ENCODE results near the gene NAP1L1. TPM values are rescaled to one million over a fixed set of nuclear protein-coding genes. Genes with fewer than 3 reads are reported as not detected.

Gene NAP1L1
- total RNA-seq, 2 experiments from 2014 or later = 348 to 904 TPM

GRCh38 chr12:76035045-76035444 lies 49.4 kb downstream of the NAP1L1 start:
- Histone ChIP-seq H3K27ac (ENCODE audit: low read depth, low read length, poor library complexity, severe bottlenecking) (no peak overlapping the region), H3K4me3 (ENCODE audit: low read depth, low read length, poor library complexity, severe bottlenecking) (no peak overlapping the region), H3K79me2 (ENCODE audit: insufficient read depth, low read depth, low read length) (no peaks in the 10 kb centered on the region), H3K36me3 (ENCODE audit: insufficient read depth, low read length) (no peaks in the 10 kb centered on the region), H3K9me3 (ENCODE audit: low read length) (no peaks in the 10 kb centered on the region), H3K4me2 (ENCODE audit: low read length) (no peak overlapping the region), H4K20me1 (ENCODE audit: insufficient read depth, low read length) (peaks cover 9% of the 10 kb centered on the region; the same call in 1 of the 2 replicates), H2AFZ (ENCODE audit: low read length) (no peak overlapping the region), H3K4me1 (ENCODE audit: insufficient read depth, low read length, poor library complexity, severe bottlenecking) (peaks cover 16% of the 10 kb centered on the region), H3K9me2 (ENCODE audit: insufficient read depth, low read length) (no peaks in the 10 kb centered on the region)
- TF ChIP-seq CTCF (conservative IDR thresholded peaks at IDR 0.05; ENCODE audit: low read length) (no peak), EZH2phosphoT487 (IDR thresholded peaks at IDR 0.05; ENCODE audit: borderline replicate concordance, low read depth, low read length) (no peak)
- CTCF ChIA-PET (ENCODE audit: unreplicated experiment) = no interaction called here
- intact Hi-C loops (cut with micrococcal nuclease; ENCODE audit: unreplicated experiment) = no loop called here
- BruUV-seq (replicated peaks) = no TSS peak
- POLR2A ChIA-PET = interaction anchor here (1.2 kb wide), 2 partner anchors 8 to 259 kb away, joined by 3 read pairs; no protein-coding TSS in a partner anchor
- DNase-seq (ENCODE audit: low spot score) = no peak

- no peak for TF ChIP-seq CTCF (conservative IDR thresholded peaks at IDR 0.05; ENCODE audit: low read length)
- TF ChIP-seq EZH2phosphoT487 (IDR thresholded peaks at IDR 0.05; ENCODE audit: borderline replicate concordance, low read depth, low read length) = no peak
- peaks cover 7% of the 10 kb centered on the region; the same call in 1 of the 2 replicates for H4K20me1 ChIP-seq (ENCODE audit: insufficient read depth, low read length)
- DNase-seq (ENCODE audit: low spot score) = no peak
- H3K79me2 ChIP-seq (ENCODE audit: insufficient read depth, low read depth, low read length) = no peaks in the 10 kb centered on the region
- H3K9me2 ChIP-seq (ENCODE audit: insufficient read depth, low read length) = no peaks in the 10 kb centered on the region
- intact Hi-C loops (cut with micrococcal nuclease; ENCODE audit: unreplicated experiment) = loop anchor here (5.0 kb wide), 2 partner anchors 521 to 546 kb away; partner anchors contain the start of gene KRR1
- peaks cover 28% of the 10 kb centered on the region for H3K4me1 ChIP-seq (ENCODE audit: insufficient read depth, low read length, poor library complexity, severe bottlenecking)
- H3K9me3 ChIP-seq (ENCODE audit: low read length) = no peaks in the 10 kb centered on the region
- H3K36me3 ChIP-seq (ENCODE audit: insufficient read depth, low read length) = no peaks in the 10 kb centered on the region
- no peak overlapping the region for H3K27ac ChIP-seq (ENCODE audit: low read depth, low read length, poor library complexity, severe bottlenecking)
- ChIA-PET CTCF (ENCODE audit: unreplicated experiment) (no interaction called here), POLR2A (interaction anchor here (0.6 to 1.2 kb wide), 6 partner anchors 12 to 257 kb away, joined by 3 to 4 read pairs (median 3); no protein-coding TSS in a partner anchor)
- no TSS peak for BruUV-seq (replicated peaks)
- no peak overlapping the region for H2AFZ ChIP-seq (ENCODE audit: low read length)
- no peak overlapping the region for H3K4me2 ChIP-seq (ENCODE audit: low read length)
- no peak overlapping the region for H3K4me3 ChIP-seq (ENCODE audit: low read depth, low read length, poor library complexity, severe bottlenecking)
Measured at GRCh38 chr12:76033081-76034011, 51.1 kb downstream of the NAP1L1 start.

Data from OCI-LY7 (cell line).